ENCODE results near the gene FMN2. TPM values are rescaled to one million over a fixed set of nuclear protein-coding genes. Genes with fewer than 3 reads are reported as not detected.

Gene FMN2
- total RNA-seq, 1 experiment from 2014 or later: 0.59 TPM

GRCh38 chr1:240285540-240285939 lies 193.9 kb downstream of the FMN2 start:
- DNase-seq: no peak
- Histone ChIP-seq H3K23ac (ENCODE audit: insufficient read length, low read depth, low read length) (no peak overlapping the region), H2BK12ac (ENCODE audit: insufficient read length, low read depth, low read length) (no peak overlapping the region), H3K4me1 (ENCODE audit: insufficient read depth, low read length) (no peaks in the 10 kb centered on the region), H2BK5ac (ENCODE audit: insufficient read length, low read length) (no peak overlapping the region), H2BK20ac (ENCODE audit: low read depth, low read length, poor library complexity, severe bottlenecking) (no peak overlapping the region), H2AFZ (ENCODE audit: low read length) (no peak overlapping the region), H4K5ac (ENCODE audit: insufficient read length, low read depth, low read length) (no peak overlapping the region), H3K79me2 (ENCODE audit: insufficient read depth, low read length) (no peaks in the 10 kb centered on the region), H3K4me2 (ENCODE audit: insufficient read depth, insufficient read length, low read length) (no peak overlapping the region), H4K8ac (replicated peaks; ENCODE audit: insufficient read length, low read depth, low read length) (no peak overlapping the region), H3K23me2 (ENCODE audit: insufficient read length, low read depth, low read length, poor library complexity, severe bottlenecking) (no peaks in the 10 kb centered on the region), H2BK120ac (ENCODE audit: low read depth, low read length, poor library complexity, severe bottlenecking) (no peak overlapping the region), H4K91ac (ENCODE audit: insufficient read length, low read depth, low read length) (no peak overlapping the region), H2BK15ac (ENCODE audit: low read depth, low read length) (no peak overlapping the region), H3K27ac (ENCODE audit: insufficient read length, low read depth, low read length) (no peak overlapping the region), H3K18ac (ENCODE audit: insufficient read length, low read depth, low read length) (no peak overlapping the region), H3K14ac (ENCODE audit: insufficient read depth, low read length) (no peak overlapping the region), H3K4ac (ENCODE audit: low read depth, low read length) (no peak overlapping the region), H4K20me1 (ENCODE audit: control insufficient read depth, insufficient read depth, insufficient read length) (no peaks in the 10 kb centered on the region), H3T11ph (ENCODE audit: low read length) (no peak overlapping the region), H3K27me3 (ENCODE audit: insufficient read depth, low read length) (no peaks in the 10 kb centered on the region), H2AK5ac (ENCODE audit: insufficient read length, low read length) (no peak overlapping the region), H3K56ac (ENCODE audit: insufficient read length, low read depth, low read length) (no peak overlapping the region), H3K9ac (ENCODE audit: extremely low read depth, insufficient read length, low read length) (no peak overlapping the region), H3K9me3 (ENCODE audit: control insufficient read depth, low read depth, low read length) (no peaks in the 10 kb centered on the region), H3K79me1 (ENCODE audit: insufficient read depth, low read depth, low read length, poor library complexity, severe bottlenecking) (no peaks in the 10 kb centered on the region)
- Mint-ChIP-seq H3K36me3 (ENCODE audit: insufficient read depth in 1 of 3, low read depth in 3 of 3) (no peaks in the 10 kb centered on the region), H3K4me3 (no peak overlapping the region), H3K9me3 (no peaks in the 10 kb centered on the region), H3K27me3 (ENCODE audit: low read depth) (no peaks in the 10 kb centered on the region; the same call in 1 of the 2 replicates), H3K4me1 (no peaks in the 10 kb centered on the region), H3K27ac (no peak overlapping the region)
- TF ChIP-seq CTCF (conservative IDR thresholded peaks at IDR 0.05): no peak
- WGBS (ENCODE audit: extremely low coverage, insufficient read length, low lambda C conversion rate): no CpG with 5 or more reads among the region's 4 CpGs
